HG02943 (cell line): ENCODE measurements around the gene ARL4A.
"Not testable (repeated sequence)": the region's sequence is repeated elsewhere in the genome, so short reads cannot be mapped to it uniquely, and the experiment has no call there.

ENCODE experiments used
- ATAC-seq: cut with Tn5 transposase; IDR thresholded peaks from one replicate; pipeline ENCODE4 v1.9.1; 2021; ENCODE audit warnings: mild to moderate bottlenecking, low read depth, moderate library complexity; ENCODE audit not compliant: unreplicated experiment

Gene ARL4A

DNA sequence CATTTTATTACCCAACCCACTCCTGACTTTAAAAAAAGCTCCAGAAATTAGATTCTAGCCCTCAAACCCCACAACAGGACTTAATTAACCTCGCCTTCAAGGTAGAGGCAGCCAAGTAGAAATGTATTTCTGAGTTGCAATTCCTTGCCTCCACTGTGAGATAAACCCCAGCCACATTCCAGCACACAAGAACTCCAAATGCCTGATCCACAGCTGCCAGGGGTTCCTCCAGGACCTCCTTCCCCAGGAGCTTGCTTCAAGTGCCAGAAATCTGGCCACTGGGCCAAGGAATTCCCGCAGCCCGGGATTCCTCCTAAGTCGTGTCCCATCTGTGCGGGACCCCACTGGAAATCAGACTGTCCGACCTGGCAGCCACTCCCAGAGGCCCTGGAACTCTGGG lies 25.9 kb upstream of the ARL4A start:
- no peak for ATAC-seq

- no peak for ATAC-seq
Observed at GRCh38 chr7:12670000-12670729, 17.3 kb upstream of the ARL4A start.

- ATAC-seq, result no peak
Observed at GRCh38 chr7:12670743-12671520, 16.5 kb upstream of the ARL4A start.

DNA sequence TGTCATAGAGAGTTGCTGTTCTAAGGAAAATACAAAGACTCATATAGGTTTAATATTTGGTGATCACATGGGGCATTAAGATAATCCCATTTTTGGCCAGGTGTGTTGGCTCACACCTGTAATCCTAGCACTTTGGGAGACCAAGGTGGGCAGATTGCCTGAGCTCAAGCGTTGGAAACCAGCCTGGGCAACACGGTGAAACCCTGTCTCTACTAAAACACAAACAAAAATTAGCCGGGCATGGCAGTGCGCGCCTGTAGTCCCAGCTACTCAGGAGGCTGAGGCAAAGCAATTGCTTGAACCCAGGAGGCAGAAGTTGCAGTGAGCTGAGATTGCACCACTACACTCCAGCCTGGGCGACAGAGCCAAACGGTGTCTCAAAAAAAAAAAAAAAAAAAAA lies 14.0 kb upstream of the ARL4A start:
- ATAC-seq, result not testable (repeated sequence)

DNA sequence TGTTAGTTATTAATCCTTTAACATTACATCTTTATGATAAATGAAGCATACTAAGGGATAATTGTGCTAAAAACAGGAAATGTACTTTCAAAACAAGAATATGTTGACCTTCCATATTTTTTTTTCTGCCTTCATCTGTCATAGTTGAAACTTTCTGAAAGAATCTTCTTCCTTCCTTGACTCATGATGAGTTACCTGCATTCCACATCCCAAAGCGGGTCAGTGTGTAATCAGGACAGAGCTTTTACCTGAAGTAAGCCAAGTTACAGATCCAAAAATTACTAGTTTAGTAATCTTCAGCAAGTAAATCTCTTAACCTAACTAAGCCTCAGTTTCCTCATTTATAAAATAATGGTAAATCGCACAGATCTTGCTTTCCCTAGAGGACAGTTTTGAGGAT lies 13.4 kb upstream of the ARL4A start:
- ATAC-seq, result no peak

DNA sequence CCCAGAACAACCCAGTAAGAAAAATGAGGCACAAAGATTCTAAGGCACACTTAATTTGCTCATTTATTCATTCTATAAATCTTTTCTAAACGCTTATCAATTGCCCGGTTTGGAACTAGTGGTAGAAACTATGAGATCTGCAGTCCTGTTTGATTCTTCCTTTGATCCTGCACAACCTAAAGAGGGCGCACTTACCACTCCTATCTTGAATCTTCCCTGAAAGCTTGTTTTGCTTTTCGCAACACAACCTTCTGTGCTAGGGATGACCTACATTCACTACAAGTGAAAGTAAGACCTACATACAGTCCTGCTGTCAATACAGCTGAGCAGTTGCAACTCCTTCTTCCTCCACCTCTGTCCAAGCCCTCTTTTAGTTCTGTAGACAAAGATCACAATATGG lies 12.6 kb upstream of the ARL4A start:
- ATAC-seq, result no peak

- ATAC-seq, result no peak
Observed at GRCh38 chr7:12683678-12684585, 3.5 kb upstream of the ARL4A start.

- ATAC-seq, result no peak
Observed at GRCh38 chr7:12684733-12685132, 2.7 kb upstream of the ARL4A start.

- no peak for ATAC-seq
Observed at GRCh38 chr7:12685550-12685949, 1.9 kb upstream of the ARL4A start.

DNA sequence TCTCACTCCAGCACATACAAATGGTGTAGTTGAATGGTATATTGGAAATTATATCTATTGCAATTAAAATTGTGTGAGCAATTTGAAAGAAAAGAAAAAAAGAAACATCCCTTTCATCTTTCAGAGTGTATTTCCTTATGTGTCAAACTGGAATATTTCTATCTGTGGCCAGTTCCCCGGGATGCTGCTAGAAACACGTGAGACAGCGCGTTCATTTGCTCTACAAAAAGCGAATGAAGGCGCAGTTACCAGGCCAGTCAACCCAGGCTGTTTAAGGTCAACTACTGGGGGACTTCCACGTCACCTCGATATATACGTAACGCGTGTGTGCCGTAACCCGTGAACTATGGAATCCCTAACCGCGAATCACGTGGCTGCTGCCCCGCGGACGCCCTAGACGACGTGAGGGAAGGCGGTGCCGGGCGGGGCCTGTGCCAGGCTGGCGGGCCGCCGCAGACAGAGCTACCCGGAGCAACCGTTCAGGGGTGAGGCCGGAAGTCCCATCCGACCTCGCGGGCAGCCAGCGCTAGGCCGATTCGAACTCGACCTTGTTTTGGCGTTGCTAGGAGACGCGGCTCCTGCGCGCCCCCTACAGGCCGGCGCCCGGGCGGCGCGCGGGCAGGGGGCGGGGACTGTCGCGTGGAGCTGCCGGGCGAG lies 1.1 kb upstream of the ARL4A start:
- ATAC-seq, result peak; percentile 86

GRCh38 chr7:12687718-12688171 lies 312 bp downstream of the ARL4A start:
- no peak for ATAC-seq

GRCh38 chr7:12688485-12689170 lies 1.2 kb downstream of the ARL4A start:
- ATAC-seq, result not testable (repeated sequence)

- ATAC-seq, result no peak
Observed at GRCh38 chr7:12689451-12689850, 2.0 kb downstream of the ARL4A start.

DNA sequence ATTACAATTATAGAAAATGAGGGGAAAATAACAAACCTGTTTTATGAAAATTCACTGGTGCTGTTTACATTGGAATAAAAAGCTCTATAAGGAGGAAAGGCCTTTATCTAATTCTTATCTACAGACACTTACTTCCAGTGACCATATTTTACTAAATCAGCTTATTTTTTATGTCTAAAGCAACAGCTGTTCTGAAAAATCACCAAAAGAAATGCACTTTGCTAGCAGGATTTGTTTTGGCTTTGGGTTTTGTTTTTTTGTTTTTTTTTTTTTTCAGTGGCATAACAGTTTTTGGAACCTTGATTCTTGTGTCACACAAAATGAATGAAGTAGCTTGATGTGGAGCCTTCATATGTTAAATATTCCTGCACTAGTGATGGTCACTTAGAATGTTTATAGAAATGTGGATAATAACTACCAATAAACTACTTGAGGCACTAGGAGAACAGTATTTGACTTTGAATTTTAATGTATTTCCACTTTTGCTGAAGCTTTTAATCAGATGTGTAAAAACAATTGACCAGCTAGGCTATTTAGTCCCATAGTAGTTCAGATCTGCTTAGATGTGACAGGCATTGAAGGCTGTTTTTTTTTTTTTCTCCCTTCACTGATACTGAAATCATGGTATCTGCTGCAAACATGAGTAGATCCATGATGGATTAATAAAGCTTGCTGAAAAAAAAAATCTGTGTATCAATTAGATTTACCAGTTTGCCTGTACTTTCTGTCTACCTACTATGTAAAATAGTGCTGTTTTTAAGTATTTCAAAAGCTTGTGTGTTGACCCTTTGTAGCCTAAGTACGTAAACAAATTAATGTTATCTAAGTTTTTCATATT lies 2.8 kb downstream of the ARL4A start:
- ATAC-seq, result no peak

DNA sequence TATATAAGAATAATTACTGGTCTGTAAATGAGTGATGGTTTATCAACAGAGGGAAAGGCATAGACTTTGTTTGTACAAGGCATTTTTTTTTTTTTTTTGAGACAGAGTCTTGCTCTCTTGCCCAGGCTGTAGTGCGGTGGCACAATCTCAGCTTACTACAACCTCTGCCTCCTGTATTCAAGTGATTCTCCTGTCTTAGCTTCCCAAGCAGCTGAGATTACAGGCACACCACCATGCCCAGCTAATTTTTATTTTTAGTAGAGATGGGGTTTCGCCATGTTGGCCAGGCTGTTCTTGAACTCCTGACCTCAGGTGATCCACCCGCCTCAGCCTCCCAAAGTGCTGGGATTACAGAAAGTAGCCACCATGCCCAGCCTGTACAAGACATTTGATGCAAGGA lies 4.0 kb downstream of the ARL4A start:
- ATAC-seq, result not testable (repeated sequence)

DNA sequence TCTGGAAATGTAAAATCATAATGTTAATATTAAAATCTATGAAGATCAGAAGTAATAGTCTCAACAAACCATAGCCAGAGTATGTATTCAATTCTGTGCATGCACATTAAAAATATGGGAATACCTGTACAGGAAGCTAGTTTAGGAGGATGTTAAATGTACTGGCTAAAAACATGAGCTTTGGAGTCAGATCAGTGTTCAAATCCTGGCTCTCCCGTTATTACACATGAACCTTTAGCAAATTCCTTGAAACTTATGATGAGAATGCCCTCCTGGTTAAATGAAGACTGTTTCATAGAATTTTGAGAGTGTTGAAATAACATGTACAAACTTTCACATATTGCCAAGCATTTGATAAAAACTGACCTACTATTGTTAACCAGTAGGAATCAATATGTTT lies 4.6 kb downstream of the ARL4A start:
- no peak for ATAC-seq

- ATAC-seq, result no peak
Observed at GRCh38 chr7:12692479-12693259, 5.2 kb downstream of the ARL4A start.

GRCh38 chr7:12694817-12695216 lies 7.4 kb downstream of the ARL4A start:
- ATAC-seq, result no peak
